GM18951 (cell line): ENCODE data around the gene ZBTB7A.

Source experiments
- POLR2A ChIP-seq: IDR thresholded peaks from 4 replicates; pipeline ENCODE4 v1.6.1; 2011; ENCODE audit warnings: mild to moderate bottlenecking; ENCODE audit not compliant: insufficient read length, insufficient read depth; ENCODE audit errors: extremely low read depth
- in situ Hi-C: fragments of 300-500 bp; cut with MboI; formaldehyde crosslinking; loops from one replicate; pipeline ENCODE4 v1.12.0; 2022; ENCODE audit warnings: low sequenced_read_pairs, mixed read lengths, inconsistent platforms; ENCODE audit not compliant: unreplicated experiment

ZBTB7A gene

GRCh38 chr19:4051175-4052101 lies 15.3 kb downstream of the ZBTB7A start:
- in situ Hi-C loops: no loop called here
- no peak for TF ChIP-seq POLR2A

GRCh38 chr19:4049432-4049831 lies 17.3 kb downstream of the ZBTB7A start:
- in situ Hi-C loops: no loop called here
- no peak for TF ChIP-seq POLR2A

GRCh38 chr19:4046946-4047683 lies 19.6 kb downstream of the ZBTB7A start:
- in situ Hi-C loops: no loop called here
- TF ChIP-seq POLR2A: no peak

GRCh38 chr19:4046362-4046691 lies 20.4 kb downstream of the ZBTB7A start:
- in situ Hi-C loops: no loop called here
- no peak for TF ChIP-seq POLR2A

- TF ChIP-seq POLR2A: no peak
- in situ Hi-C loops: no loop called here
These were observed 20.9 kb downstream of the ZBTB7A start for GRCh38 chr19:4045597-4046361.

- TF ChIP-seq POLR2A: no peak
These were observed 21.7 kb downstream of the ZBTB7A start for GRCh38 chr19:4044990-4045465.

GRCh38 chr19:4043966-4044715 lies 22.6 kb downstream of the ZBTB7A start:
- in situ Hi-C loops: no loop called here
- TF ChIP-seq POLR2A: no peak

More at GRCh38 chr19:4044990-4045465, 21.7 kb downstream of the ZBTB7A start:
- in situ Hi-C loops: no loop called here

- in situ Hi-C loops: no loop called here
- TF ChIP-seq POLR2A: no peak
These were observed 23.3 kb downstream of the ZBTB7A start for GRCh38 chr19:4043401-4043800.

GRCh38 chr19:4042731-4043082 lies 24.0 kb downstream of the ZBTB7A start:
- in situ Hi-C loops: no loop called here
- no peak for TF ChIP-seq POLR2A

- in situ Hi-C loops: no loop called here
- no peak for TF ChIP-seq POLR2A
These were observed 24.5 kb downstream of the ZBTB7A start for GRCh38 chr19:4042064-4042730.

GRCh38 chr19:4038661-4039423 lies 27.9 kb downstream of the ZBTB7A start:
- in situ Hi-C loops: no loop called here

More at GRCh38 chr19:4038661-4039423, 27.9 kb downstream of the ZBTB7A start:
- no peak for TF ChIP-seq POLR2A
